A673 (cell line): ENCODE measurements around the gene MAN2A2. TPM values are rescaled to one million over a fixed set of nuclear protein-coding genes. Genes with fewer than 3 reads are reported as not detected.

Source experiments
- BruUV-seq: library from RNA; stranded (reverse); fragments of 400-500 nt; replicated peaks from 2 replicates; lab custom pipeline; 2021; lab: Mats Ljungman, UMichigan
- CTCF ChIA-PET: fragments of 300-600 bp; sonication (Branson Sonifier 250); formaldehyde crosslinking; loops from one replicate; lab custom pipeline; 2022; ENCODE audit warnings: antibody characterized with exemption; lab: Charles Lee
- POLR2A ChIA-PET: fragments of 300-600 bp; sonication (Branson Sonifier 250); formaldehyde crosslinking; loops from one replicate; lab custom pipeline; 2022; ENCODE audit warnings: antibody characterized with exemption; ENCODE audit not compliant: low non-redundant PET; lab: Charles Lee
- DNase-seq: peaks from one replicate; pipeline ENCODE4 v3.0.0-alpha.2; 2015; ENCODE audit warnings: low spot score
- H3K27ac ChIP-seq: fragments of 200-600 bp; sonication (generic); 2 replicates; pipeline ENCODE4 v1.5.1; 2016; ENCODE audit warnings: mixed run types, low read depth, mild to moderate bottlenecking, mixed read lengths, antibody characterized with exemption, low read length; ENCODE audit not compliant: poor library complexity, severe bottlenecking
- H3K27me3 ChIP-seq: fragments of 200-600 bp; sonication (generic); replicated peaks from 2 replicates; pipeline ENCODE4 v1.6.1; 2017; ENCODE audit warnings: mixed run types, low read depth, mild to moderate bottlenecking, mixed read lengths, antibody characterized with exemption, low read length; ENCODE audit not compliant: insufficient read depth, poor library complexity
- H3K36me3 ChIP-seq: fragments of 200-600 bp; sonication (generic); 2 replicates; pipeline ENCODE4 v1.6.1; 2016; ENCODE audit warnings: mixed run types, mild to moderate bottlenecking, mixed read lengths, antibody characterized with exemption, low read length; ENCODE audit not compliant: insufficient read depth, poor library complexity, severe bottlenecking
- H3K4me1 ChIP-seq: fragments of 200-600 bp; sonication (generic); 2 replicates; pipeline ENCODE4 v1.6.1; 2017; ENCODE audit warnings: mixed run types, mild to moderate bottlenecking, mixed read lengths, antibody characterized with exemption, low read length; ENCODE audit not compliant: insufficient read depth, poor library complexity, severe bottlenecking
- H3K4me3 ChIP-seq: fragments of 200-600 bp; sonication (generic); 2 replicates; pipeline ENCODE4 v1.5.1; 2016; ENCODE audit warnings: low read depth, mixed run types, mild to moderate bottlenecking, mixed read lengths, low read length; ENCODE audit not compliant: poor library complexity, severe bottlenecking
- H3K9me3 ChIP-seq: fragments of 200-600 bp; sonication (generic); 2 replicates; pipeline ENCODE4 v1.6.1; 2016; ENCODE audit warnings: mixed run types, low read depth, mild to moderate bottlenecking, mixed read lengths, antibody characterized with exemption, low read length; ENCODE audit not compliant: poor library complexity, severe bottlenecking
- EZH2 ChIP-seq: fragments of 200-600 bp; sonication (generic); IDR thresholded peaks from 2 replicates; pipeline ENCODE4 v1.6.1; 2017; ENCODE audit warnings: borderline replicate concordance, low read depth, mild to moderate bottlenecking, mixed read lengths, antibody characterized with exemption, low read length; ENCODE audit not compliant: poor library complexity, severe bottlenecking
- intact Hi-C: fragments of 100-400 bp; cut with micrococcal nuclease; formaldehyde crosslinking; loops from one replicate; pipeline ENCODE4 v1.10.0; 2022; ENCODE audit not compliant: unreplicated experiment
- total RNA-seq: library from RNA; stranded (reverse); gene quantifications from 2 replicates; pipeline ENCODE4 v1.2.3, GENCODE V29; 2021
- TF ChIP-seq, protein P1 (sequence below): fragments of 300-800, 200-600 bp; sonication (generic); conservative IDR thresholded peaks from 2 replicates; pipeline ENCODE4 v1.5.1; 2017; ENCODE audit warnings: low read depth, mild to moderate bottlenecking, antibody characterized with exemption, low read length, moderate library complexity, mixed read lengths

Gene MAN2A2
- total RNA-seq, 1 experiment from 2014 or later, result 75.7 TPM

DNA sequence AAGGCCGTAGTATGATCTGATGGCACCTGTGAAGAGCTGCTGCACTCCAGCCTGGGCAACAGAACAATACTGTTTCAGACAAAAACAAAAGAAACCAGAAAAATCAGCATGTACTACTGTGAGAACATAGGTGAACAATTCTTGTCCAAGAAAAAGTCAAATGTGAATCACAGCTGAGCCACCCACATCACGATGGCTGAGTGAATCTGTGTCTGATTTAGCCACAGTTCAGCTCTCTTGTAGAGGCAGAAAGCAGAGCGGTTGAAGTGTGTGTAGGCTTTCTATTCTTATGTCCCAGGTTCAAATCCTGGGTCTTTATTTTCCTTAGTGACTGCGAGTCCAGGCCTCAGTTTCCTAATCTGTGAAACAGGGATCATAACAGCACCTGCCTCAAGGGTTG is 39.1 kb upstream of the MAN2A2 start:
- BruUV-seq, result no TSS peak
- POLR2A ChIA-PET, result no interaction called here

DNA sequence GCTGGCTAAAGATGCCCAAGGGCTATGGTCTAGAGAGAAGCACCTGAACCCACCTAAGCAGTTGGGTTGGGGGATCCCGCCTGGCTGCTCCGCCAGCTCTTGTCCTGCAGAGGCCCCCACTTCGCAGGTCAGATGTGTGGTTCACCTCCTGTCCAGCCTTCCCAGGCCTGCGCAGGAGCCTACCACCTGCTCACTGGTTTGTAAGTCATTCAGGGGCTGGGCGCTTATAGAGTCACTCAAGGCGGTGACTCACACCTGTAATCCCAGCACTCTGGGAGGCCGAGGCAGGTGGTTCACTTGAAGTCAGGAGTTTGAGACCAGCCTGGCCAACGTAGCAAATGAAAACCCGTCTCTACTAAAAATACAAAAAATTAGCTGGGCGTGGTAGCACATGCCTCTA is 38.6 kb upstream of the MAN2A2 start:
- H3K4me1 ChIP-seq, result peaks cover 16% of the 10 kb centered on the region
- H3K27me3 ChIP-seq, result no peaks in the 10 kb centered on the region
- ChIA-PET POLR2A (no interaction called here), CTCF (no interaction called here)
- TF ChIP-seq, protein P1, sequence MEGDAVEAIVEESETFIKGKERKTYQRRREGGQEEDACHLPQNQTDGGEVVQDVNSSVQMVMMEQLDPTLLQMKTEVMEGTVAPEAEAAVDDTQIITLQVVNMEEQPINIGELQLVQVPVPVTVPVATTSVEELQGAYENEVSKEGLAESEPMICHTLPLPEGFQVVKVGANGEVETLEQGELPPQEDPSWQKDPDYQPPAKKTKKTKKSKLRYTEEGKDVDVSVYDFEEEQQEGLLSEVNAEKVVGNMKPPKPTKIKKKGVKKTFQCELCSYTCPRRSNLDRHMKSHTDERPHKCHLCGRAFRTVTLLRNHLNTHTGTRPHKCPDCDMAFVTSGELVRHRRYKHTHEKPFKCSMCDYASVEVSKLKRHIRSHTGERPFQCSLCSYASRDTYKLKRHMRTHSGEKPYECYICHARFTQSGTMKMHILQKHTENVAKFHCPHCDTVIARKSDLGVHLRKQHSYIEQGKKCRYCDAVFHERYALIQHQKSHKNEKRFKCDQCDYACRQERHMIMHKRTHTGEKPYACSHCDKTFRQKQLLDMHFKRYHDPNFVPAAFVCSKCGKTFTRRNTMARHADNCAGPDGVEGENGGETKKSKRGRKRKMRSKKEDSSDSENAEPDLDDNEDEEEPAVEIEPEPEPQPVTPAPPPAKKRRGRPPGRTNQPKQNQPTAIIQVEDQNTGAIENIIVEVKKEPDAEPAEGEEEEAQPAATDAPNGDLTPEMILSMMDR, result no peak
- no peak for TF ChIP-seq EZH2
- intact Hi-C loops, result no loop called here
- H3K27ac ChIP-seq, result no peak overlapping the region
- no peaks in the 10 kb centered on the region for H3K9me3 ChIP-seq
- no TSS peak for BruUV-seq
- no peaks in the 10 kb centered on the region for H3K36me3 ChIP-seq
- DNase-seq, result no peak
- H3K4me3 ChIP-seq, result no peak overlapping the region

More for the DNA sequence above, 39.1 kb upstream of the MAN2A2 start:
- Histone ChIP-seq H3K4me3 (no peak overlapping the region), H3K27me3 (no peaks in the 10 kb centered on the region), H3K36me3 (no peaks in the 10 kb centered on the region), H3K27ac (no peak overlapping the region), H3K4me1 (peaks cover 10% of the 10 kb centered on the region), H3K9me3 (no peaks in the 10 kb centered on the region)
- intact Hi-C loops, result no loop called here
- CTCF ChIA-PET, result no interaction called here
- no peak for DNase-seq
- TF ChIP-seq, protein P1, result no peak
- no peak for TF ChIP-seq EZH2

DNA sequence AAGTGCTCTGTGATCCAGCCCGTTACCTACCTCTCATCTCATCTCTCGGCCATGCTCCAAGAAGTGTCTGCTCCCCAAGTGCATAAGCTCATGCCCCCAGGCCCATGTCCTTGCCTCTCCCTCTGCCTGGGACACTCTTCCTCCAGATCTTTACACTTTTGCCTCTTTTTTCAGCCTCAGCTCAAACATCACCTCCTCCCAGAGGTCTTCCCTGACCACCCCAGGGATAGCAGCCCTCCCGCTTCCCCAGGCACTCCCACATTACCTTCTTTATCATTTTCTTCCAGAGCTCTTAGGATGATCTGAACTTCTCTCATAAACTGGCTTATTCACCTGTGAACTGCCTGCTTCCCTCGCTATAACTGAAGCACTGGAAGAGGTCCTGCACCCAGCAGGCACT is 37.4 kb upstream of the MAN2A2 start:
- no TSS peak for BruUV-seq
- H3K27ac ChIP-seq, result no peak overlapping the region
- H3K36me3 ChIP-seq, result no peaks in the 10 kb centered on the region
- intact Hi-C loops, result no loop called here
- no peaks in the 10 kb centered on the region for H3K9me3 ChIP-seq
- no peaks in the 10 kb centered on the region for H3K27me3 ChIP-seq
- peaks cover 27% of the 10 kb centered on the region for H3K4me1 ChIP-seq
- TF ChIP-seq, protein P1, result no peak
- no peak for TF ChIP-seq EZH2
- no peak for DNase-seq
- POLR2A ChIA-PET, result no interaction called here
- CTCF ChIA-PET, result no interaction called here
- H3K4me3 ChIP-seq, result no peak overlapping the region
